IPS DF 19.7 (cell line): ENCODE results near the gene SPDYE3.
"Not testable (repeated sequence)": the region's sequence is repeated elsewhere in the genome, so short reads cannot be mapped to it uniquely, and the experiment has no call there.

Source experiments
- DNase-seq: peaks from one replicate; pipeline ENCODE4 v3.0.0-alpha.2; 2013; ENCODE audit warnings: low read depth, low spot score

SPDYE3 gene

DNA sequence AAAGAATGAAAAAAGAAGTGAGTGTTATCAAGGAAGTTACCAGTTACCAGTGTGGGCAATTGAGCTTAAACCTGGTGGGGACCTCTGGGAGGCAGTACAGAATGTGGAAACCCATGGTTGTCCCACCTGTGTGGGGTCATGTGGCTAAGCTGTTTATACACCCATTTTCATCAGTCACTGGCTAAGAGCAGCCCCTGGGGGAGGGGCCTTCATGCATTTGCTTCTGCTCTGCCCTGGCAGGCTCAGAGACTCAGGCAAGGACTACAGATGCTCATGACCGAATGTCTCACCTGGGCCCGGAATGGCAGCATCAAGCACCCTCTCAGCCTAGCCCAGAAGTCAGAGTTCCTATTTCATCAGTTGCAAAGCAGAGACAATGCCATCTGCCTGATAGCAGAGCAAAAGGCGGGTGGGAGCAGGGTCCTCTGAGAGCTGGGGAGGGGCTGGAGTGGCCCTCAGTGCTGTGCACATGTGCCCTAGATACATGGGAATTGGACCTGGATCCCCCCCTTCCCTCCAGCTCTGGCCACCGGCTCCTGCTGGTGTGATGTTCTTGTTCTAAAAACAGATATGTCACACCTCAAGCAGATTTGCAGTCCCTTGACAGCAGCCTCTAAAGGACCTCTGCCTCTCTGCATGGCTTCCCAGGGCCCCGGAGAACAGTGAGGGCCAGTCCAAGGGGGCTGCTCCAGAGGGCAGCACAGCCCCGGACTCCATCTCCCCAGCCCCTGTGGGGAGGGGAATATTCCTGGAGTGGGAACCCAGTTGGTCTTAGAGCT is 20.1 kb upstream of the SPDYE3 start:
- not testable (repeated sequence) for DNase-seq

DNA sequence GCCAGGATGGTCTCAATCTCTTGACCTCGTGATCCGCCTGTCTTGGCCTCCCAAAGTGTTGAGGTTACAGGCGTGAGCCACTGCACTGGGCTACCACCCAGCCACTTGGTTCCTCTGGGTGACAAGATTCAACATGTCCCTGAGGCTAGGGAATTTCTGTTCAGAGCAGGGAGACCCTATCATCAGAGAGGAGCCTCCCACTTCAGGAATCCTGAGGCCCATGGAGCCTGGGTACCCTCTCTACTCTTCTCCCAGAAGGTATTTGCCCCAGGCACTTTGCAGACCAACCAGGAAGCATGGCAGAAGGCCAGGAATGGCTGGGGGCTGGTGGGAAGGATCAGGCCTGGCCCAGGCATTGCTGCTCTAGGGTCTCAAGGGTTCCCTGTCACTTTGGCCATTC is 19.2 kb upstream of the SPDYE3 start:
- not testable (repeated sequence) for DNase-seq

DNA sequence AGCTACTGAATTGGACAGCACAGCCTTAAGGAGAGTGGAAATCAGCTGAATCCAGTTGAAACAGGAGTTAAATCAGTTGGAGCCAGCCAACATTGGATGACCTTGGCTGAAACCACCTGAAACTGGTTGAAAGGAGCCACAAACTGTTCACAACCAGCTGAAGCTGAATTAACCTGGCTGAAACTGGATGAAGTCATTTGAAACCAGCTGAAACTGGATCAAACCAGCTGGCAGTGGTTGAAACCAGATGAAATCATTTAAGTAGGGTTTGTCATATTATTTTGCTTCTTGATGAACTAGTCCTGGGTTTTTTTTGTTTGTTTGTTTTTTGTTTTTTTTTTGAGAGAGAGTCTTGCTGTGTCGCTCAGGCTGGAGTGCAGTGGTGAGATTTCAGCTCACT is 15.3 kb upstream of the SPDYE3 start:
- not testable (repeated sequence) for DNase-seq

DNA sequence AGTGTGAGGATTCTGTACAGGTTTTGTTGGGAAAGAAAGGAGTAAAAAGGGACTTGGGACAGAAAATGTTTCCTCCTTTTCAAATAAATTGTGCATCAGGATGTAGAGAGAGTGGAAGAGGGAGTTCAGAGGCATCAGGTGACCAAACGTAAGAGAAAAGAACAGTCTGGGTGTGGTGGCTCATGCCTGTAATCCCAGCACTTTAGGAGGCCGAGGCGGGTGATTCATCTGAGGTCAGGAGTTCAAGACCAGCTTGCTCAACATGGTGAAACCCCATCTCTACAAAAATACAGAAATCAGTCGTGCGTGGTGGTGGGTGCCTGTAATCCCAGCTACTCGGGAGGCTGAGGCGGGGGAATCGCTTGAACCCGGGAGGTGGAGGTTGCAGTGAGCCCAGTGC is 12.2 kb upstream of the SPDYE3 start:
- DNase-seq = not testable (repeated sequence)

DNA sequence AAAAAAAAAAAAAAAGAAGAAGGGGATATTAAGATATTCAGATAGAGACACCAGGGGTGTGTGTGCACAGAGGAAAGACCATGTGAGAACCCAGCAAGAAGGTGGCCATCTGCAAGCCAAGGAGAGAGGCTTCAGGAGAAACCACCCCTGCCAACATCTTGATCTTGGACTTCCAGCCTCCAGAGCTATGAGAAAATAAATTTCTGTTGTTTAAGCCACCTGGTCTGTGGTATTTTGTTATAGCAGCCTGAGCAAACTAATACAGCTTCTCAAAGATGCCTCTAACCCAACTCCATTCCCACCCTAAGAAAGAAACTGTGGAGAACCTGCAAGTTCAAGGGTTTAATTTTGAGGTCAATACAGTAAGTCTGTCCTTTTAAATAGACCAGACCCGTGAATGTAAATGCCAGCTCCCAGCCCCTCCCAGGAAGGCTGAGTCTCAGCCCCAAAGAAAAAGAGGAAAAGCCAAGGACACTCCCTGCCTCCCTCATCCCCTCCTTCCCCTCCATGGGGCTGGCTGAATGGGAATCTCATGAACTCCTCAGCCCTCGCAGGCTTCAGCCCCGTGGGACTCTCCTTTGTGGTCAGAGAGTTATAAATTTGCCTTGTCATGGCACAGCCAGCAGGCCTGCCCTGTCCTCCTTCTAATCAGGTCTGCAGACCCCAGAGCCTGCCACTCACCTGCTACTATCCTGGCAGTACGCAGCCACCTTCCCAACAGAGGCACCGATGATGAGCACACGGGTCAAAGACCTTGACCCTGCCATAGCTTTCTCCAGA is 9.5 kb upstream of the SPDYE3 start:
- DNase-seq = not testable (repeated sequence)

DNA sequence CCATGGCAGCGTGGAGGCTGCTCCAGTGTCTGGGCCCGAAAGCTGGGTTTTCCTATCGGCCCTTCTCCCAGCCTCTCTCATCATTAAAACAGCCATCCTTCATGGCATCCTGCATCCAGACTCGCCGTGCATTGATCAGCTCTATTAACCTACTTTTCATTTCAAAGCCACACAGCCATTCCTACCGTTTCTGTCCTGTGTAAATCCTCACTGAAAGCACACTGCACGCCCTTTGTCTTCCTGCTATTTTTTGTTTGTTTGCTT is 8.9 kb upstream of the SPDYE3 start:
- DNase-seq = not testable (repeated sequence)

DNA sequence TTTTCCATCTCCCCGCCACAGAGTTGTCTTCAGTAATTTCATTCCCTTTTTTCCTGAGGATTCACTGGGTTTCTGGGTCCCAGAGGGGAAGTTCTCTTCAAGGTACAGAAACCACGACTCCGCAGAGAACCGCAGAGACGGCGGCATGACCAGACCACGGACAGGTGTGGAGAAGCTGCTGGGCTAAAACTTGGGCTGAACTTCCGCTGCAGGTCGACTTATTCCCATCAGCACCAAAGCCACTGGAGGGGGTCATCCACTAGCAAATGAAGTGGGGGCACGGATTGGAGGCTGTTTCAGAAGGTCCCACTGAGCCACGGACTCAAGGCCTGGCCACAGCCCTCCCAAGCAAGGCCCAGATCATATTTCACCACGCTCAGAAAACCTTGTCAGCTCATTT is 3.0 kb upstream of the SPDYE3 start:
- not testable (repeated sequence) for DNase-seq

DNA sequence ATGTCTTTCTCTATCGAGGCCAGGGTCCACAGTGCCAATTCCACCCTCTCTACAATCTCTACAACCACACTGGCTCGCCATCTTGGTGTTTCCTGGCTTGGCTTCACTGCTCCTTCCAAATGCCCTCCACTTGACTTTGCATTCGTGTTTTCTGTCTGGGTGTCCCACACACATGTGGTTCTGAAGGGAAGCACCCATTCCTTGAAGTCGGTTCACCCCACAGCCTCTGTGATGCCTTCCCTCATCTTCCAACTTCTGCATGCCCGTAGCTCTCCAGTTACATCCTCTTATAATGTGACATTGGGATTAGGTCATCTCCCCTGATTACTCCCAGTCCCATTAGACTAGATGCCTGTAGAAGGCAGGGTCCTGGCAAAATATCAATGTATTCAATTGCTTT is 10.8 kb downstream of the SPDYE3 start:
- DNase-seq = not testable (repeated sequence)

DNA sequence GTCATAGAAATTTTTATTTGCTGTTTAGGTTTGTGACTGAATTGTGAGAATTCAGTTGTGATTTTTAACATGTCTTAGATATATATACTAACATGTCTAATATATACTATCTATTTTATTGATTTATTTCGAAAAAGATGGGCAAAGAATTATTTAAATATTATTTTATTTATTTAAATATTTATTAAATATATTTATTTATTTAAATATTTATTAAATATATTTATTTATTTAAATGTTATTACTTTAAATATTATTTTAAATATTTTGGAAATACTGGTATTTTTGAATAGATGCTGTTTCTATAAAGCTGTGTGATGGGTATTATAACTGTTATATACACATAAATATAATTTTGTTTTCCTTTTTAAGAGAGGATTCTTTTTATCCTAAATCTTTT is 14.1 kb downstream of the SPDYE3 start:
- not testable (repeated sequence) for DNase-seq

DNA sequence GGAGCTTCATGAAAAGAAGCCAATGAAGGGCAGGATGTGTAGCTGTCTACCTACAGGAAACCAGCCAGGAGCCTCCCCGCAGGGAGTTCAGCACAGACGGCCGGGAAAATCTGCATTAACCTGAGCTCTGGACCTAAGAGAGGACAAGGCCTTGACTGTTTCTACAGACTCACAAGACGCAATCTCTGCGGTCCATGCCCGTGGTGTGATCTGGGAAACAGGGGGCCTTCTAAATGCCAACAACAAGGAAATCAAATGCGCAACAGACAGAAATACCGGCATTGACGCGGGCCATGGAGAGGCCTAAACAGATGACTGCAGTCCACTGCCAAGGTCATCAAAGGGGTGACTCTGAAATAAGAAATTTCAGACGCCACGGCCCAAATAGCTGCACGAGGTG is 16.7 kb downstream of the SPDYE3 start:
- not testable (repeated sequence) for DNase-seq

DNA sequence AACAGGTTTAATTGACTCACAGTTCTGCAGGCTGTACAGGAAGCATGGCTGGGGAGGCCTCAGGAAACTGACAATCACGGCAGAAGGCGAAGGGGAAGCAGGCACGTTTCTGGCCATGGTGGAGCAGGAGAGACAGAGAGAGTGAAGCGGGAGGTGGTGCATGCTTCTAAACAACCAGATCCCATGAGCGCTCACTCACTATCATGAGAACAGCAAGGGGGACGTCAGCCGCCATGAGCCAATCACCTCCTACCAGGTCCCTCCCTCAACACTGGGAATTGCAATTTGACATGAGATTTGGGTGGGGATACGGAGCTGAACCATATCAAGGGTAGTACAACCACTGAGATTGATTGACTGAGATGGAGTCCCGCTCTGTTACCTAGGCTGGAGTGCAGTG is 18.2 kb downstream of the SPDYE3 start:
- DNase-seq = not testable (repeated sequence)

DNA sequence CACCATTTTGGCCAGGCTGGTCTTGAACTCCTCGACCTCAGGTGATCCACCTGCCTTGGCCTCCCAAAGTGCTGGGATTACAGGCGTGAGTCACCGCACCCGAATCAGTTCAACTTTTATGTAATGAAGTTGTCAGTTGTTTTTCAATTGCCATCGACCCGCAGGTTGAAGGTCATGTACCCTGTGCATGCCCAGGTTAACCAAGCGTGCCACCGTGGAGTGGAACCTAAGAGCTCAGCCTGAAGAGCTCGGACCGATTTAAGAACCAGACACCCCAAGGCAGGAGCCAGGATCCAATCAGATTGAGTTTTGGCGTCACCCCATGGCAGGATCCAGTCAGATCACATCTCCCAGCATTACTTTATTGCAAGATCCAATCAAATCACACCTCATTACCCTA is 19.4 kb downstream of the SPDYE3 start:
- not testable (repeated sequence) for DNase-seq

DNA sequence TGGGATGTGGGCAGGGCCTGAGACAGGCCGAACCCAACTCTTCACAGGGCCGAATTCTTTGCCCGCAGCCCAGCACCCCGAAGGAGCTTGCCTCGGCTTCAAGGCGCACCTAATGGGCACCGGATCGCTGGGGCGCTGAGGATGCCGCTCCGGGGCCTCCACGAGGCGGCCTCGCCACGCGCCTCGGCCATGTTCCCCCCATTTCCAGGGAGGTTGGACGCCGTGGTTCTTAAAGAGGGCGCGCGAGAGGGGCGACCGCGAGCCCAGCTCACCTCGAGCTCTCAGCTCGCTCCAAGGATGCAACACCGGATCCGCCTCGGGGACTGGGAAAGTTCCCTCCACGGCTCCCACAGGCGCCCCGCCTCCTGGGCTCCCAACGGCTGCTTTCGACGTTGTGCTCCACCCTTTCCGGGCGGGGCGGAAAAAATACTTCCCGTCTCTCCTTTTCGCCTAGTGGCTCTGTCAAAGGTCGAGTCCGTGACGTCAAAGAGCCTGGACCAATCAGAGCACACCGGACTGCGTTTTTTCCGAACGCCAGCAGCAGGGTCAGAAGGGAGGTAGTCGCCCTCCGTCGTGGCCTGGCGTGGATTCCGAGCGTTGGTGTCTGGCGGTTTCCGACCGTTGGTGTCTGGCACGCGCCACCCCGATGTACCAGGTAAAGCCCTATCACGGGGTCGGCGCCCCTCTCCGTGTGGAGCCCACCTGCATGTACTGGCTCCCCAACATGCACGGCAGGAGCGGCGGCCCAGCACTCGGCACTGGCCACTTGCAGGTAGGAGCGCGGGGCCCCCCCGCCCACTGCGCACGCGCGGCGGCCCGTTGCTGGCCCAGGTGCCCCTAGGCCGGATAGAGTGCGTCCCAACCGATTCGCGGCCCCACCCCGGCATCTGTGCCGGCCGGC is 28.3 kb downstream of the SPDYE3 start:
- DNase-seq = peak; percentile 64

DNA sequence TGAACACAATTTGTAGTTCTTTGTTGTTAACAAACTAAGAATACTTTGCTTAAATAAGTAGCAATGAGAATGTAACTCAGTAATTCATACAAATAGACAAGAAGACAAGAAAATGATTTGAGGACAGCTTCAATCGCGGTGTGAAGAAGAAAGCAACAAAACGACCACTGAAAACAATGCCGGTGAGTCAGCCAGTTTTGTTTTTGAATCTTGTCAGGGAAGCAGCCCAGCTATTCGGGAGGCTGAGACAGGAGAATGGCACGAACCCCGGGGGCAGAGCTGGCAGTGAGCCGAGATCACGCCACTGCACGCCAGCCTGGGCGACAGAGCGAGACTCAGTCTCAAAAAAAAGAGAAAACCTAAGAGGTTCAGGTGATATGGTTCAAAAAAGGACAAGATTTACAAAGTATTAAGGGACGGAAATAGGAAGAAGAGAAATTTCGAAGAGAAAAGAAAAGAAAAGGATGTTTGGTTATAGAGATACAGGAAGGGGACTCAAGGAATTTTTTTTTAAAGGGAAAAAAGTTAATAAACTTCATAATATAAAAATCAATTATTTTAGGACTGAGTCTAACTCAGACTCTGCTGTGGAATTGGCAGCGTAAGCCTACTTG is 30.7 kb downstream of the SPDYE3 start:
- not testable (repeated sequence) for DNase-seq

DNA sequence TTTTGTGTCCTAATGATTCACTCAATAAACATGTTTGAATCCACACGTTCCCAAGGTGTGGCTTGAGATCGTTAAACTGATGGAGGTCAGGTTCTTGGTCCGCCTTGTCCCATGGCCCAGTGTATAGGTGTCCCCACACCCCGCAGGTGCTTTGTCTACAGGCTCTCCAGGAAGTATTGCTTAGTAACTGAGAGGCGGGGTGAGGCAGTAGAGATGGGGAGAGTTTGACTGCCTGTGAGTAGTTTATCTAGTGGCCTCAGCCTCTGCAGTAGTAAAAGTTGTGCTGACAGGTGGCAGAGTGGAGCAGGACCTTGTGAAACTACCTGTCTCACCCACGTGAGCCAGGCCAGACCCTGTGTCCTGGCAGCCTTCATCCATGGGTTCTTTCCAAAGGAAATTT is 33.8 kb downstream of the SPDYE3 start:
- not testable (repeated sequence) for DNase-seq

DNA sequence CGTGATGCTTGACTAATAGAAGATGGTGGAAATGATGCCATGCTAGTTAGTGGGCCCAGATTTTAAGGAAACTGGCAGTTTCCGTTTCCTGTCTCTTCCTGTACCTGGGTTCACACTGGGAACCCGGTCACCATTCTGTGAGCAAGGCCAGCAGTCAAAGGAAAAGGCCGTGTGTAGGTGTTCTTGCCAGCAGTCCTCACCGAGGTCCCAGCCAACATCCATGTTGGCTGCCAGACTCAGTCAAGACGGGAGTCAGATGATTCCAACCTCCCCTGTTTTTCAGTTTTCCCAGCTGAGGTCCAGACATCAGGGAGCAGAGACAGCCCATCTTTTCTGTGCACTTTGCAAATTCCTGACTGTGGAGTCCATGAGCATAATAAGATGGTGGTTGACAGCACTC is 35.3 kb downstream of the SPDYE3 start:
- DNase-seq = no peak

DNA sequence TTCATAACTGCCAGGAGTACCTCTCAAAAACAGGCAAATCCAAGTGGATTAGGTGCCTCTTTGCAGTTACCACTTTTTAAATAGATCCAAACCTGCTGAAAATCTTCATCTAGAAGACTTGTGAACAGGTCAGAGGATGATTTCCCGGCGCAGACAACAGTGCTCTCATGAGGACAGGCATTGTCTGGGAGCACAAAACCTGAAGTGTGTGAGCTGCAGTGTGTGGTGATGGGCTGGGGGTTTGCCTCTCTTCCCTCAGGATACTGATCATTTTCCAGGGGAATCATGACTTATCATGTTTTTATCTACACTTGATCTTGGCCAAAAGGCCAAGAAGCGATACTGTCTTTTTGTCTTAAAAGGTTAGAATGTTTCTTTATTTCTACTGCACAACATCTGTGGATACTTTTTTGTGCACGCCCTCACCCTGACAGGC is 36.6 kb downstream of the SPDYE3 start:
- DNase-seq = not testable (repeated sequence)

DNA sequence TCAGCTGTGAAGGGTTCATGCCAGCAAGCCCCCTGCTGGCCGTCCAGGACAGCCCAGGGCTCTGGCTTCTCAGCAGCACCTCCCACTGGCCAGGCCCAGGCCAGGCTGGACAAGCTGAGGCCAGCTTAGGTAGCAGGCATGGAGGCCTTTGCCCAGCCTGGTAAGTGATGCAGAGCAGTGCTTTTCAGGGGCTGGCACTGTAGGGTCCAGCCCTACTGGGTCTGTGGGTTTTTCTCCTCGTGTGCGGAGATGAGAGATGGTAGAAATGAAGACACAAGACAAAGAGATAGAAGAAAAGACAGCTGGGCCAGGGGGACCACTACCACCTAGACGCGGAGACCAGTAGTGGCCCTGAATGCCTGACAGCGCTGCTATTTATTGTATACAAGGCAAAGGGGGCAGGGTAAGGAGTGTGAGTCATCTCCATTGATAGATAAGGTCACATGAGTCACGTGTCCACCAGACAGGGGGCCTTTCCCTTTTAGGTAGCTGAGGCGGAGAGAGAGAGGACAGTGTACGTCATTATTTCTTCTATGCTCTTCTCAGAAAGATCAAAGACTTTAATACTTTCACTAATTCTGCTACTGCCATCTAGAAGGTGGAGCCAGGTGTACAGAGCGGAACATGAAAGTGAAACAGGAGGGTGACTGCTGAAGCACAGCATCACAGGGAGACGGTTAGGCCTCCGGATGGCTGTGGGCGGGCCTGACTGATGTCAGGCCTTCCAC is 37.2 kb downstream of the SPDYE3 start:
- not testable (repeated sequence) for DNase-seq

DNA sequence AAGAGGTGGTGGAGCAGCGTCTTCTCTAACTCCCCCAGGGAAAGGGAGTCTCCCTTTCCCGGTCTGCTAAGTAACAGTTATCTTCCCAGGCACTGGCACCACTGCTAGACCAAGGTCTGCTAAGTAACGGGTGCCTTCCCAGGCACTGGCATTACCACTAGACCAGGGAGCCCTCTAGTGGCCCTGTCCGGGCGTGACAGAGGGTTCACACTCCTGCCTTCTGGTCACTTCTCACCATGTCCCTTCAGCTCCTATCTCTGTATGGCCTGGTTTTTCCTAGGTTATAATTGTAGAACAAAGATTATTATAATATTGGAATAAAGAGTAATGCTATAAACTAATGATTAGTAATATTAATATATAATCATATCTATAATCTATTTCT is 37.8 kb downstream of the SPDYE3 start:
- not testable (repeated sequence) for DNase-seq

DNA sequence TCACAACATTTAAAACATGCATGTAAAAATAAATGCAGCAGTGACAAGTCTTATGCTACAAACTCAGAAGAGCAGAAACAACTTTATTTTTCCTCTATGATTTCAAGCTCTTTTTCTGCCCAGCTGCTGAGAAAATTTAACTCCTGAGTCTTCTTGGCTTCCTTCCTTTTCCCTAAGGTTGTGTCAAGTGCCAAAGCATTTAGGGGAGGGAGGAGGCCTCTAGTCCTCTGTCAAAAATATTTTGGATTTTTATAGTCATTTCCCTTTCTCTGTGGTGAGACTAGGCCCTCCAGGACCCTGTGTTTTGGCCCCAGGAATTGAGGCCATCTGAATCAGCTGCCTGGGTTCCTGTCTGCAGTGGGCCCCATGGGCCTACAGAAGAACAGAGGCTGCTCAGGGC is 39.4 kb downstream of the SPDYE3 start:
- DNase-seq = no peak

DNA sequence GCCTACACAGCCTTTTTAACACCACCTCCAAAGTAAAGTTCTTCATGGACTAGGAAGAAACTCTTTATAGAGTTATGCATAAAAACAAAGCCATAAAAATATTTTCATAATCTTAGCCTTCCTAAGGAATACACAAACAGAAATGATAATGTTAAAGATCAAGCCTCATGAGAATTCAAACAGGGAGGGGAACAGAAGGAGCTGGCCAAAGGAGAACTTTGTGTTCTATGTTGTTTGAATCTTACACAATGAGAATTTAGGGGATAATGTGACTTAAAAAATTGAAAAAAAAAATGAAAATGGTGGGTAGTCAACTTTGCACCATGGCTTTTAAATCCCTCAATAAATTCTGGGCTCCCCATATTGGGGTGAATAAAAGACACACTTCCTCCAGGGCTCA is 41.3 kb downstream of the SPDYE3 start:
- DNase-seq = no peak
